ENCODE measurements around the gene POC1A. TPM values are rescaled to one million over a fixed set of nuclear protein-coding genes. Genes with fewer than 3 reads are reported as not detected.

Gene POC1A
- total and polyA plus RNA-seq, 2 donors (not counting 1 experiment from before 2014, with no cell fraction given), result 1.7 to 2.8 TPM

GRCh38 chr3:52197499-52197841, 43.2 kb upstream of the POC1A start:
- intact Hi-C loops (cut with micrococcal nuclease), result loop anchor here (1.0 kb wide), 1 partner anchor 255 kb away; the partner anchor contains the start of gene PARP3
- no peak for TF ChIP-seq CTCF (IDR thresholded peaks at IDR 0.05)
- TF ChIP-seq EZH2 (IDR thresholded peaks at IDR 0.05; ENCODE audit: borderline replicate concordance, insufficient read depth, low read depth, low read length, poor library complexity, severe bottlenecking), result no peak
- Histone ChIP-seq H3K4me2 (replicated peaks; ENCODE audit: low read depth, low read length, poor library complexity, severe bottlenecking) (peak overlapping the region; percentile 85), H3K27ac (ENCODE audit: low read length in 2 of 2) (peak overlapping the region; percentile 41 to 79), H3K4me1 (ENCODE audit: control insufficient read depth in 2 of 2, insufficient read depth in 2 of 2, low read length in 2 of 2) (peaks cover 16 to 27% of the 10 kb centered on the region in 2 donors), H4K20me1 (ENCODE audit: control insufficient read depth, insufficient read depth, low read length, poor library complexity, severe bottlenecking) (no peaks in the 10 kb centered on the region), H3K27me3 (replicated peaks in 1 of 4; ENCODE audit: control extremely low read depth in 1 of 4, control insufficient read depth in 3 of 4, insufficient read depth in 4 of 4, low read length in 3 of 4) (no peaks in the 10 kb centered on the region), H3K4me3 (ENCODE audit: control extremely low read depth in 1 of 5, extremely low read depth in 1 of 5, insufficient read depth in 1 of 5, low read depth in 2 of 5, low read length in 4 of 5) (peak overlapping the region in 4 of 5 experiments; percentile 82 to 90 (median 86)), H3K79me2 (ENCODE audit: control insufficient read depth, insufficient read depth, low read length) (peaks cover 26% of the 10 kb centered on the region), H3K36me3 (replicated peaks in 1 of 2; ENCODE audit: control extremely low read depth in 1 of 2, control insufficient read depth in 1 of 2, extremely low read depth in 1 of 2, insufficient read depth in 2 of 2, low read length in 1 of 2) (peaks cover 3 to 10% of the 10 kb centered on the region in 2 experiments), H3K9ac (ENCODE audit: low read length) (peak overlapping the region; percentile 86), H2AFZ (ENCODE audit: insufficient read depth, low read depth, low read length, poor library complexity, severe bottlenecking) (peak overlapping the region; percentile 94), H3K9me3 (ENCODE audit: control extremely low read depth in 1 of 3, control insufficient read depth in 2 of 3, insufficient read depth in 1 of 3, low read length in 2 of 3) (no peaks in the 10 kb centered on the region)
- ATAC-seq (ENCODE audit: low read depth) (no peak), DNase-seq (no peak)
- H3K4me3 Mint-ChIP-seq, result peak overlapping the region; percentile 92
- WGBS (ENCODE audit: insufficient coverage), result 54% methylated on average over 9 of the region's 10 CpGs
- peak overlapping the region; percentile 88 for H3K27ac Mint-ChIP-seq
- no peaks in the 10 kb centered on the region for H3K27me3 Mint-ChIP-seq
- POLR2A ChIA-PET, result interaction anchor here (0.6 to 1.1 kb wide), 4 partner anchors 36 to 339 kb away, joined by 3 to 11 read pairs (median 5); partner anchors contain the start of genes ABHD14B, POC1A and UQCC5
- H3K9me3 Mint-ChIP-seq (ENCODE audit: insufficient read depth), result no peaks in the 10 kb centered on the region
- H3K4me1 Mint-ChIP-seq, result peaks cover 37% of the 10 kb centered on the region
- CTCF ChIA-PET, result interaction anchor here (1.8 to 1.9 kb wide), 2 partner anchors 23 to 28 kb away, joined by 6 read pairs; partner anchors contain the start of gene TLR9

- H3K4me3 ChIP-seq (ENCODE audit: control extremely low read depth in 1 of 5, extremely low read depth in 1 of 5, insufficient read depth in 1 of 5, low read depth in 2 of 5, low read length in 4 of 5), result no peak overlapping the region
- peak overlapping the region; percentile 85 for H3K4me2 ChIP-seq (replicated peaks; ENCODE audit: low read depth, low read length, poor library complexity, severe bottlenecking)
- intact Hi-C loops (cut with micrococcal nuclease), result loop anchor here (1.0 kb wide), 1 partner anchor 255 kb away; the partner anchor contains the start of gene PARP3
- ChIA-PET POLR2A (interaction anchor here (0.6 to 1.1 kb wide), 3 partner anchors 37 to 339 kb away, joined by 3 to 11 read pairs (median 6); partner anchors contain the start of genes ABHD14B and UQCC5), CTCF (interaction anchor here (1.8 to 1.9 kb wide), 3 partner anchors 13 to 29 kb away, joined by 3 to 6 read pairs (median 6); partner anchors contain the start of gene TLR9)
- Mint-ChIP-seq H3K4me1 (peaks cover 33% of the 10 kb centered on the region), H3K27me3 (no peaks in the 10 kb centered on the region), H3K27ac (peak overlapping the region; percentile 88), H3K4me3 (peak overlapping the region; percentile 92), H3K9me3 (ENCODE audit: insufficient read depth) (no peaks in the 10 kb centered on the region)
- H3K9ac ChIP-seq (ENCODE audit: low read length), result no peak overlapping the region
- TF ChIP-seq CTCF (IDR thresholded peaks at IDR 0.05) (no peak), EZH2 (IDR thresholded peaks at IDR 0.05; ENCODE audit: borderline replicate concordance, insufficient read depth, low read depth, low read length, poor library complexity, severe bottlenecking) (no peak)
- WGBS (ENCODE audit: insufficient coverage), result 93% methylated on average over 3 of the region's 3 CpGs
- H3K79me2 ChIP-seq (ENCODE audit: control insufficient read depth, insufficient read depth, low read length), result peaks cover 26% of the 10 kb centered on the region
- no peak overlapping the region for H3K27ac ChIP-seq (ENCODE audit: low read length in 2 of 2)
- H3K9me3 ChIP-seq (ENCODE audit: control extremely low read depth in 1 of 3, control insufficient read depth in 2 of 3, insufficient read depth in 1 of 3, low read length in 2 of 3), result no peaks in the 10 kb centered on the region
- peaks cover 0 to 7% of the 10 kb centered on the region in 2 experiments for H3K36me3 ChIP-seq (replicated peaks in 1 of 2; ENCODE audit: control extremely low read depth in 1 of 2, control insufficient read depth in 1 of 2, extremely low read depth in 1 of 2, insufficient read depth in 2 of 2, low read length in 1 of 2)
- no peaks in the 10 kb centered on the region for H4K20me1 ChIP-seq (ENCODE audit: control insufficient read depth, insufficient read depth, low read length, poor library complexity, severe bottlenecking)
- peaks cover 15 to 25% of the 10 kb centered on the region in 2 donors for H3K4me1 ChIP-seq (ENCODE audit: control insufficient read depth in 2 of 2, insufficient read depth in 2 of 2, low read length in 2 of 2)
- H3K27me3 ChIP-seq (replicated peaks in 1 of 4; ENCODE audit: control extremely low read depth in 1 of 4, control insufficient read depth in 3 of 4, insufficient read depth in 4 of 4, low read length in 3 of 4), result no peaks in the 10 kb centered on the region
- H2AFZ ChIP-seq (ENCODE audit: insufficient read depth, low read depth, low read length, poor library complexity, severe bottlenecking), result peak overlapping the region; percentile 94
- no peak for DNase-seq
- no peak for ATAC-seq (ENCODE audit: low read depth)
Observed at GRCh38 chr3:52196977-52197376, 42.8 kb upstream of the POC1A start.
